HG03342 (cell line): ENCODE results near the gene PATJ.

Experiments
- ATAC-seq: cut with Tn5 transposase; IDR thresholded peaks from one replicate; pipeline ENCODE4 v1.9.1; 2021; ENCODE audit warnings: mild to moderate bottlenecking, moderate library complexity; ENCODE audit not compliant: unreplicated experiment

PATJ gene

DNA sequence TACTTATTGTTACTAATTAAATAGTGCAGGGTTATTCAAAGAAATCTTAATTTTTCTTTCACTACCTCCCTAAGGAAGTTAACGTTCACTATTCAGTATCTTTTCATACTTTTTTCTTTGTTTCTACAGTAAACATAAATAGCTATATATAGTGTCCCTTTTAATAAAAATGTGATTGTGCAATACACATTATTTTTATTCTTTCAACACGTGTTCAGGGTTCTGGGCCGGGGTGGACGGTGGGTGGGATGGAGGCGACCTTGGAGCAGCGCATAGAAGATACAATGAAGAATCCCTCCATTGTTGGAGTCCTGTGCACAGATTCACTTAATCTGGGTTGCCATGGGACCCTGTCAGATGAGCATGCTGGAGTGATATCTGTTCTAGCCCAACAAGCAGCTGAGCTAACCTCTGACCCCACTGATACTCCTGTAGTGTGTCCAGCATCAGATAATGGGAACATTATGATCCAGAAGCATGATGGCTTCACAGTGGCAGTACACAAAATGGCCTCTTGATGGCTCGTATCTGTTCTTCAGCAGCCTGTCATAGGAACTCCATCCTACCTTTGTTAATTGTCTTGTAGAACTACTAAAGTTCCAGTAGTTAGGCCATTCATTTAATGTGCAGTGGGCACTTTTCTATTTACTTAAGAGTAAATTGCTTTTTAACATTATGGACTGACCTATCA lies 296.5 kb downstream of the PATJ start:
- no peak for ATAC-seq

DNA sequence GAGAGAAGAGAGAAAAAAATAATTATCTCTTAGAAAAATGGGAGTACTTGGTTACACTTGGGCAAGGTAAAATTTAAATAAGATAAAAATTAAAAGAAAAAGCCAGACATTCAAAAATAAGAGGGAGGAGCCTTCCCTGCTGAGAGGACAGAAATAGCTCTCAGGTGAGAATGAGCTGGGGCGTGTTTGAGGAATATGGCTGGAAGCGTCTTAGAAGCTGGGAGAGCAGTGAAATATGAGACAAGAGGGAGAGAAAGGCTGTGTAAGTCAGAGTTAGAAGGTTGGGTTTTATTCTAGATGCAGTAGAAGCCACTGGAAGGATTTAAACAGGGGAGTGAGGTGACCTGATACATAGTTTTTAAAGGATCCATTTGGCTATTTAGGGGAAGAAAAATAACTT lies 298.2 kb downstream of the PATJ start:
- ATAC-seq: no peak

DNA sequence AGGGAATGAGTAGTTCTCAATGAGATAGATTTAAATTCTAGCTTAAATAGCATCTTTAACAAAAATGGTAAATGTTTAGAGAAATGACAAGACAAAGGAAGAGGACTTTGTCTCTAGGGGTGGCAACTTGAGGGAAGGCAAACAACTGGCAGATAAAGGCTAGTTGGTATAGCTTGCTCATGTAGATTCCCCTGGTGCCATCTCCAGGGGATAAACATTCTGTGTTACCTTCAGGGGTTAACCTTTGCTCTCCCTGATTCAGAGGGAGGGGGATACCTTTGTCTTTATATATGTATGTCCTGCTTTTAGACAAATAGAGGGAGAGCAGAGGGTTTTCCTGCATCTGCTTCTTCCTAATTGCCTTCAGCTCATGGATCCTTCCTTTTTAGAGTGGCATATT lies 298.7 kb downstream of the PATJ start:
- no peak for ATAC-seq

DNA sequence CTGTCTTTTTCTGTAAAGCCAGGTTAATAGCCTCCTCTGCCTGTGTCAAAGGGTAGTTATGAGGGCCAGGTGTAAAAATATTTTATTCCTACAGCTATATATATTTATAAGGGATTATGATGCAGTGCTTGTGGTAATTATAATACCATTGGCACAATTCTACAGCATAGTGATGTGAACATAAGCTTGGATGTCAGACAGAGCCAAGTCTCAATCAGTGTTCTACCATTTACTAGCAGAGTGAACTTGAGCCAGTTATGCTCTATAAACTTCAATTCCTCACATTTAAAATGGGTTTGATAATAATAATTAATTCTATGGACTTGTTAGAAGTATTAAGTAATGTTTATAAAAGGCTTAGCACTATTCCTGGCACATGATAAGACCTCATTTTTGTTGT lies 300.9 kb downstream of the PATJ start:
- no peak for ATAC-seq

DNA sequence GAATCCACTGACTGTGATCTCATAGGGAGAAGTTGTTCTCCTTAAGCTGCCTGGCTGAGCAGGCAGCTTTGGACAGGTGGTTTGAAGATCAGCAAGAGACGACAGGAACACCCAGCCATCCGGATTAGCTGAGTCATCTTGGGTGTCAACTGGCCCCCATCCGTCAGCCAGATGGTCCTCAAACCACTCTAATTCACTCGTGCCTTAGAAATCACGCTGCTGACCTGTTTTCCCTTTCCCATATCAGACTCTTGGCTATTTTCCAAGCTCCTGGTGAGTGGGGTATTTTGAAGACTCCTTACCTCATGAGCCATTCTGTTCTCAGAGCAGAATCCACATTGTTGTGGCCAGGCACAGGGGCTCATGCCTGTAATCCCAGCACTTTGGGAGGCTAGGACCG lies 303.3 kb downstream of the PATJ start:
- no peak for ATAC-seq

DNA sequence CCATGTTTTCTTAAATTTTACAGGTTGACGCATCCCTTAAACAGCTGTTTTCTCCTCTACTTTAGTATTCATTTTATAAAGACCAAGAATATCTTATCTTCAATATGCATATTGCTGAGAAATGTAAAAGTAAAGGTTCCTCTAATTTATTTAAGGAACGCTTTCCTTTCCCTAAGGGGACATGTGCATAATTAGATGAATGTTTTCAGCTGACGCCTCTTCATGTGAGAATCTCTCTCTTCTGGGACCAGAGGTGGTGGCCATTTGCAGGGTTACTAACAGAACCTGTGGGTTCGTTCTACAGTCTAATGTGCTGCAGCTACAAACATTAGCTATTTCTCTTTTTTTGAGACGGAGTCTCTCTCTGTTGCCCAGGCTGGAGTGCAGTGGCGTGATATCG lies 304.6 kb downstream of the PATJ start:
- ATAC-seq: no peak

DNA sequence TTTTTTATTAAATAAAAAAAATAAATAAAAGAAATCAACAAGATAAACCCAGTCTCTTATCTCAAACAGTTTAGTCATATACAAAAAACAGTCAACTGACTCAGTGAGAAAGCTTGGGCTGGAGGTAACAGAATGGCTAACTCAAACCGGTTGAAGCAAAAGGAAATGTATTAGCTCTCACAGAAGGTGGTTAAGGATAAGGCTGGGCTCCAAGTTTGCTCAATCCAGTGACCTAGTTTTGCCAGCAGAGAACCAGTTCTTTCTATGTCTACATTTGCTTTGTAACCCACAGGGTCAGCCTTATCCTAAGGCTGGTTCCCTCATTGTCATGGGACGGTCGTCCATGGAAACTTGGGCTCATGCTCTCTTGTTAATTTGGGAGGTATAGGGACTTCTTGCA lies 307.9 kb downstream of the PATJ start:
- ATAC-seq: no peak

DNA sequence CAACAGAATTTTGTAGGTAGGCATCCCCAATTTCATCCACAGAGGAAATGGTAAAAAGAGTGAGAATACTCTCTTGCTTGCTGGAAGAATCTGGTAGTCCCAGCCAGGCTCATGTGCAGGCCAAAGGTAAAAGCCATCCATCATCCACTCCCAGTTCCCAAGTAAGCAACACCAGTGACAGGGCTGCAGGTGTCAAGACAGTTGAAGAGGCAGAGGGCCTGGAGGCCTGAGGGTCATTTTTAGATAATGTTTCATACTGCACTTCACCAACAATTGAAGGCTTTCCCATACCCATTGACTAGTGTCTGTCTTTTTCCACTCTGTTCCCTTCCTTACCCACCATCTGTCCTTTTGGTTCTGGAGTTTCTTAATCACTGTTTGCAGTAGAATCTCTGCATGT lies 310.7 kb downstream of the PATJ start:
- ATAC-seq: no peak

DNA sequence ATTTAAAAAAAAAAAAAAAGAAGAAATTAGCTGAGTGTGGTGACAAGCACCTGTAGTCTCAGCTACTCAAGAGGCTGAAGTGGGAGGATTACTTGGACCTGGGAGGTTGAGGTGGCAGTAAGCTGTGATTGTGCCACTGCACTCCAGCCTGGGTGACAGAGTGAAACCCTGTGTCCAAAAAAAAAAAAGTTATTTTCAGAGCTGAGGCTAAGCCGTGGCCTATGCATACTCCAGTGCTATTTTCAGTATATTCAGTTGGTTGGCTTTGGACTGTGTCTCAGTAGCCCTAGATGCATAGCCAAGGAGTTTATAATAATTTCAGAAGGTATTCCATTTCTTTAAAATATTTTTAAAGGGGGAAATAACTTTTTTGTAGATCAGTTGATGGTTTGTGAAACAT lies 311.9 kb downstream of the PATJ start:
- ATAC-seq: no peak

DNA sequence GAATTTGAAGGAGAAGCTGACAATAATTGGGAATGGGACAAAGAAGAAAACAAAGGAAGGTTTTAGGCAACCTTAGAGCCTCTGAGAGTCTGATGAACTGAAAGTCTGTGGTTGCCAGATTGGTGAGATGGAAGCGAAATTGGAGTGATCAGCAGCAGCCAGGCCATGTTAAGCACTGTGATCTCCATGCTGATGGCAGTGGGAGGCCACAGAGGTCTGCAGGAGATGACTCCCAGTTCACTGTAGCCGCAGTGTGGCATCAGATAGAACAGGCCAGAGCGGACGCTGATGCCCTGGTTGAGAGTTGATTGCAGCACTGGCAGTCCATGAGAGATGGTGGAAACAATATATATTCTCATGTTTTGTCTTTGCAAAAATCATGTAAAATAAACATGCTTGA lies 314.9 kb downstream of the PATJ start:
- ATAC-seq: no peak

DNA sequence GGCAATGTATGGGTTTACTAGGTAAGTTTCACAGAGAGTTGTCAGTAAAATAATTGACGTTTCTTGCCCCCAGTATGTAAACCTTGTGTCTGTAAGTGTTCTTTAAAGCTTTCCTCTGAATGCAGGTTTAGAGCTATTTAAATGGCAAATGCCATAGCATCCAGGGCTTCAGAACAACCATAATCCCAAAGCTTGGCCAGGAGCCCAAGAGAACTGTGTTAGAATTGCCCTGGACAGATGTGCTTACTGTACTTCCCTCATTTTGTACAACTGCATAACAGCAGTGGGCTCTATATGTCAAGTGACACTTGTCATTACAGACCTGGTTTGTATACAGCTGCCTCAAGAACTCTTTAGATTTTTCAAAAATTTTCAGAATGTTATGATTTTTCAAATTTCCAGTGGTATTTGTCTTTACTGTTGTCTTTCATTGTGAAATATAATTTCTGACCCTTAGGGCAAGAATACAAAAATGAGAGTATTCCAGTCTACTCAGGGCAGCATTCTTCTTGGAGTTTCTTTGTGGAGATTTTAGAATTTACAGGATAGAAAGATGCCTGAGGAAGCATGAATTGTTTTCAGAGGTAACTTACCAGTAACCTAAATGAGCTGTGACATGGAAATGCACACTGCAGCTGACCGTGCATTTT lies 315.5 kb downstream of the PATJ start:
- ATAC-seq: no peak

DNA sequence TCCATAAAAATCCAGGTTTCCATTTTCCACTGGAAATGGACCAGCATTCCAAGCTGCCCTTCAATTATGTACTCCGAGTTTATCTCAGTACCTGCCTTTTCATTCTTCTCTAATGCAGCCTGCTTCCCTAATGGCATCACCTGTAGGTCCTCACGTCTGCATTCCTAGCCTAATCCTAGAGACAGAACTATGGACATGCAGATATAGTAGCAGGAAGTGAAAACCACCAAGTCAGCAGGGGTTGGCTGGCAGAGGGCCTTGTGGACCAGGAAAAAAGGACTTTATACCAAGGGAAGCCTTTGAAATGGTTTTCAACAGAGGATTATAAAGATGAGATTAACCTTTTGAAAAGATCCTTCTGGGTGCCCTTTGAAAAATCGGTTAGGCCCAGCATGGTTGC lies 316.7 kb downstream of the PATJ start:
- ATAC-seq: no peak

DNA sequence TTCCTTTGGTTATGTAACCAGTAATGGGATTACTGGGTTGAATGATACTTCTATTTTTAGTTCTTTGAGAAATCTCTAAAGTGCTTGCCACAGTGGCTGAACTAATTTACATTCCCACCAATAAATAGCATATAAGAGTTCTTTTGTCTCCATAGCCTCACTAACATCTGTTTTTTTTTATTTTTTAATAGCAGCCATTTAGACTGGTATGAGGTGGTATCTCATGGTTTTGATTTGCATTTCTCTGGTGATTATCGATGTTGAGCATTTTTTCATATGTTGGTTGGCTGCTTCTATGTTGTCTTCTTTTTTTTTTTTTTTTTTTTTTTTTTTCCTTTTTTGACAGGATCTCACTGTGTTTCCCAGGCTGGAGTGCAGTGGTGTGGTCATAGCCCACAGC lies 319.8 kb downstream of the PATJ start:
- no peak for ATAC-seq

DNA sequence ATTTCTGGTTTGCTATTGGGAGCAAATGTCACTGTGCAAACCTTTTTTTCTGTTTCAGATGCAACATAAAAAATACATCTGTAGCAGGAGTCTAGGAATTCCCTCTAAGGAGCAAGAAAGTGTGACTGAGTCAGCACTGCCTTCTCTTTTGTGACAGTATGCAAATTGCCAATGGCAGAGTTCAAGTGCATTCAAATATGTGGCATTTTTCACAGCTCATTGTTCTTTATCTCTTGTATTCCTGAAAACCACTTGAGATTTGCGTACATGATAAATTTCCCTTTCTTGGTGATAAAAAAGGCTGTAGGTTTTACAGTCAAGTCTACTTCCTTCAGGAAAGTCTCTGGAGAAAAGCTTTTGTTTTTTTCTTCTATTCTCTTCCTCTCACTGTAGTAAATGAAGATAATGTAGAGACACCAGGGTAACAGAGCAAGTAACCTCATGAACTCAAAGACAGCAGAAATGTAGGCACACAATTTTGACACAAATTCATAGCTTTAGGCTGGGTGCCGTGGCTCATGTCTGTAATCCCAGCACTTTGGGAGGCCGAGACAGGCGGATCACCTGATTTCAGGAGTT lies 322.6 kb downstream of the PATJ start:
- ATAC-seq: no peak

DNA sequence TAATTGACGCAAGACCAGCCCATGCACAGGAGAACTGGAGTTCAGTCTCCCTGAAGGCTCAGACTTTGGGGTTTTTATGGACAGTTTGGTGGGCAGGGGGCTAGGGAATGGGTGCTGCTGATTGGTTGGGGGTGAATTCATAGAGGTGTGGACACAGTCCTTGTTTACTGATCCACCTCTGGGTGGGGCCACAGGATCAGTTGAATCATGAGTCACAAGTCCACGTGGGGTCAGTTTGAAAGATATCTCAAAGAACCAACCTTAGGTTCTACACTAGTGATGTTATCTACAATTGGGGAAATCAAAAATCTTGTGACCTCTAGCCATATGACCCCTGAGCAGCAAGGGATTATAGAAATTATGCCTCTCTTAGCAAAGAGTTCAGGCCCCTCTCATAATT lies 324.4 kb downstream of the PATJ start:
- ATAC-seq: no peak

DNA sequence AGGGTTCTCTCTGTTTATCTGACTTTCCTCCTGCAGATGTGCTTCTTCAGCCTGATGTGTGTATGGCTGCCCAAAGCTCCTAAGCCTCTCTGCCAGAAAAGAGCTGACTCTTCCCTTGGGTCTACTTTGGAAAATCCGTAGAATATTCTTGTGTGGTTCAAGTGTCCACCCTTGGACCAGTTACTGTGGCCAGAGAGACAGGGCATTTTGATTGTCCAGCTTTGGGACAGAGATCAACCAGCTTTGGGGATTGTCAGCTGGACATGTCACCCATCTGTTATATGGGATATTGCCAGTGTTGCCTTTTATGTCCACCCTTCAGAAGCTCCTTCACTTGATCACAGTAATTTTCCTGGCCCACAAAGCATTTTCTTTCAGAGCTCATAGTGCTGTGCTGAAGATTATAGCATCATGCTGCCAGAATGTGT lies 326.1 kb downstream of the PATJ start:
- ATAC-seq: no peak

DNA sequence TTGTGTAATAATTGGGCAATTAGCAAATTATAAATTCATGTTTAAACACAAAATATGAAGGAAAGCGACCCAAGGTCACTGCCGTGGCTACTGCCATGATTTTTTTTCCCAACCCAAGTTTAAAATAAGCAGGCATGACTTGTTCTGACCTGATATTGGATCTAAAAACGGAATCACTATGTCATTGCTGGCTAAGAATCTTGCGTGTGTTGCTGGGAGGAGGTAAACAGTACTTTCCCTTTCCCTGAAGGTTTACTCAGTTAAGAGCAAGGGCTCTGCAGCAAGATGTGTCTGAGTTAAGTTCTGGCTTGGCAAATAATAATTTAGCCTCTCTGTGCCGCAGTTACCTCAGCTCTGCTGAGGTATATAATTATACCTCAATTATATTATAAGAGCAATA lies 326.7 kb downstream of the PATJ start:
- no peak for ATAC-seq

DNA sequence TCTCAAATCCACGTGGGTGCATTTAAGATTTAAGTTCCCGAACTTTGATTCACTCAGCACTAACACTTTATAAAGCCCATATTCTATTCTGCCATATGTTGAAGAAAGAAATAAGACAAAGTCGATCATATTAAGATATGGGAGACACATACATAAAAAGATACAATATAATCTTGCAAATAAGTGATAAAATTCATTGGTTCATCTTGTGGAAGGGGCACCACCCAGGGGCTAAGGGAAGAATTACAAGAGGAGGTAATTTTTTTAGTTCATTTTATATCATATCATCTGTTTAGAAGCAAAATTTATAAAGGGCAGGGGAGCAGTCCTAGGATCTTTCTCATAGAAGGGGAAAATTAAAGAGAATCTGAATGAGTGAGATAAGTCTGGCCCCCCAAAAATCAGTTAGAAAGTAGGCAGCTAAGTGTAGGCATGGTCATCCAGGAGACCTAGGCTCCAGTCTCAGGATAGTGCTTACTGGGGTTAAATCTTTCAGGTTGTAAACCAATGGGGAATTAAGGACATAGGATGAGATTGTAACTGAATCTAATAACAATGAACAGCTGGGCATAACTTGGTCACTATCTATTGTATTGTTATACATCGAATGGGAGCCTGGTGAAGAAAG lies 328.2 kb downstream of the PATJ start:
- ATAC-seq: no peak

DNA sequence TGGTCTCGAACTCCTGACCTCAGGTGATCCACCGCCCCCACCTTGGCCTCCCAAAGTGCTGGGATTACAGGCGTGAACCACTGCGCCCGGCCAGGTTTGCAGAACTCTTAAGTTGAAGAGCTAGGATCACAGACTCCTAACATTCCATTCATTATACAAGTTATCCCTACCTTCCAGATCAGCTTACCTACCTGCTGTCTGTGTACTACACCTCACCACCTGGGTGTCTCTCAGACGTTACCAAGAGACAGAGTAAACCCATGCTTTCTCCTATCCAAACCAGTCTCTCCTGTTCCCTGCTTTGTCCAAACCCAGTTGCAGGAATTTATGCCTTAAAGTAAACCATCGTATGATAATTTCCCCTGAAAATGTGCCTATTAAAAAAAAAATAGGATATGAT lies 329.4 kb downstream of the PATJ start:
- no peak for ATAC-seq

DNA sequence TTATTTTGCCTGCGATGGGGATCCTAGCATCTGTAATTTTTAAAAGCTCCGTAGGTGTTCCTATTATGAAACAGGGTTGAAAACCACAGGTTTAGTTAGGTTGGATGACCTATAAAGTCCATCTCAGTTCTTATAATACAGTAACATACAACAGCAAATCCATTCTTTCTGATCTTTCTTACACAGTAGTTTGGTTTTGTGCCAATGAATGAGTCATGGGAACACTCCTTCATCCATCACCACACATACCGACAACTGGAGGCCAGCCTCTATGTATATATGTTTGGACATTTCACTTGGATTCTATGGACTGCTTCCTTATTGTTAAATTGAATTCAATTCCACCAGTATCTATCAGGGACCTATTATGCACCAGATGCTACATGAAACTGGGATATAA lies 334.0 kb downstream of the PATJ start:
- ATAC-seq: no peak

DNA sequence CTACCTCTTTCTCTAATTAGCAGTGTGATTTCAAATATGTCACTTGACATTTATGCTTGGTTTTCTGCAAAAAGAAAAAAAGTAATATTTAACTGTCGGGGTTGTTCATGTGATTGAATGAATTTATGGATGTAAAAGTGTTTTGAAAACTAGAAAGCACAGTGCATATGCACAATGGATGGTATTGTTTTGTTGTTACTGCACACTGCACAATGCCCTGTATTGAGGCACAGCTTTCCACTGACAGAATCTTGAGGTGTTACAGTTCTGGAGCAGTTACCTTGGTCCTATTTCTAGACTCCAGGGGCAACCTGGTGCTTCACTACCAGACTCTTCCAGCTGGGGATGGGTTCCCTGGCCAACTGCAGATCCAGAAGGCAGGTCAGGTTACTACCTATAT lies 335.5 kb downstream of the PATJ start:
- no peak for ATAC-seq
